ENCODE data around the gene GFI1. TPM values are rescaled to one million over a fixed set of nuclear protein-coding genes. Genes with fewer than 3 reads are reported as not detected.

Gene GFI1
- total RNA-seq, 4 donors from 2014 or later = 4.5 to 15.7 (median 9.2) TPM

DNA sequence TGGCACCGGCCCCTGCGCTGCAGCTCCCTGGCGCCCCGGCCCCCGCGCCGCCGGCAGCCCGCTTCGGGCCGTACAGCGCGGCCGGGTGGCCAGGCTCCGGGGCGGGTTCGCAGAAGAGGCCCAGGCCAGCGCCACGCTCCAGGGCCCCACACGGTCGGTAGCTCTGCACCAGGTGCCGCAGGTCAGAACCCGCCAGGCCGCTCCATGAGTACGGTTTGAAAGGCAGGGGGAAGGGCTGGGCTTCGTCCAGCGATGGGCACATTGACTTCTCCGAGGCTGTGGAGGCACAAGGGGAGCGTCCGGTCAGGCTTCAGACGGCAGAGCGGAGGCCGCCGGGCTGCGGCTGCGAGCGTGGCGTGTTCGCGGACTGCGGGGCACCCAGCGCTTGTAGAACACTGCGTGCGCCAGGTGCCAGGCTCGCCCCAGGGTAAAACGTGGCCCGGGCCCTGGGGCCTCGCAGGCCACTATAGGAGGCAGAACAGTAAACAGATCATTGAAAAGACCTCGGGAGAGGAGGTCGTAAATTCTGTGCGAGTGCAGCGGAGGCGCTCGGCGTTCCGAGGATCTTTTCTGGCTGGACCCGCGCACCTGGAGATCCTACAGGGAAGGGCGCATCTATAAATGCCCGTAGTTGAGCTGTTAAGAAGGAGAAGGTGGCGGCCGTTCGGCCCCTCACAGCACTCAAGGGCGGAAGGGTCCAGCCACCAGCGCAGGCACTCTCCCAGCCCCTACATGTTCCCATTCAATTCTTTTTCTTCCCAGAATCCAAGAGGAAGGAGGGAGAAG is 5.7 kb downstream of the GFI1 start:
- no peak overlapping the region for H3K27ac ChIP-seq
- 37% methylated on average over 47 of the region's 65 CpGs; no CpG with 5 or more reads in 1 of the 2 donors for WGBS, 2 donors (ENCODE audit: low coverage in 1 of 2)
- H3K27me3 ChIP-seq = peaks cover 81% of the 10 kb centered on the region
- H3K36me3 ChIP-seq = no peaks in the 10 kb centered on the region
- in situ Hi-C loops (cut with MboI; ENCODE audit: low pct_ligation_motif_present in 1 of 4, low pct_unique_long_range_greater_than_20kb in 1 of 4, low sequenced_read_pairs in 3 of 4) = no loop called here
- intact Hi-C loops (cut with DNase I; ENCODE audit: low total_unique reads) = no loop called here
- H3K9me3 ChIP-seq = no peaks in the 10 kb centered on the region
- H3K4me3 ChIP-seq = peak overlapping the region in 2 of 4 donors; percentile 16 to 64
- TF ChIP-seq POLR2AphosphoS5 (IDR thresholded peaks at IDR 0.05) (no peak), EP300 (IDR thresholded peaks at IDR 0.05; ENCODE audit: low read depth) (no peak), POLR2A (IDR thresholded peaks at IDR 0.05) (no peak)
- TF ChIP-seq, protein P1, sequence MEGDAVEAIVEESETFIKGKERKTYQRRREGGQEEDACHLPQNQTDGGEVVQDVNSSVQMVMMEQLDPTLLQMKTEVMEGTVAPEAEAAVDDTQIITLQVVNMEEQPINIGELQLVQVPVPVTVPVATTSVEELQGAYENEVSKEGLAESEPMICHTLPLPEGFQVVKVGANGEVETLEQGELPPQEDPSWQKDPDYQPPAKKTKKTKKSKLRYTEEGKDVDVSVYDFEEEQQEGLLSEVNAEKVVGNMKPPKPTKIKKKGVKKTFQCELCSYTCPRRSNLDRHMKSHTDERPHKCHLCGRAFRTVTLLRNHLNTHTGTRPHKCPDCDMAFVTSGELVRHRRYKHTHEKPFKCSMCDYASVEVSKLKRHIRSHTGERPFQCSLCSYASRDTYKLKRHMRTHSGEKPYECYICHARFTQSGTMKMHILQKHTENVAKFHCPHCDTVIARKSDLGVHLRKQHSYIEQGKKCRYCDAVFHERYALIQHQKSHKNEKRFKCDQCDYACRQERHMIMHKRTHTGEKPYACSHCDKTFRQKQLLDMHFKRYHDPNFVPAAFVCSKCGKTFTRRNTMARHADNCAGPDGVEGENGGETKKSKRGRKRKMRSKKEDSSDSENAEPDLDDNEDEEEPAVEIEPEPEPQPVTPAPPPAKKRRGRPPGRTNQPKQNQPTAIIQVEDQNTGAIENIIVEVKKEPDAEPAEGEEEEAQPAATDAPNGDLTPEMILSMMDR (IDR thresholded peaks at IDR 0.05) = no peak
- DNase-seq = no peak
- peaks cover 10 to 60% (median 58%) of the 10 kb centered on the region in 4 donors for H3K4me1 ChIP-seq

DNA sequence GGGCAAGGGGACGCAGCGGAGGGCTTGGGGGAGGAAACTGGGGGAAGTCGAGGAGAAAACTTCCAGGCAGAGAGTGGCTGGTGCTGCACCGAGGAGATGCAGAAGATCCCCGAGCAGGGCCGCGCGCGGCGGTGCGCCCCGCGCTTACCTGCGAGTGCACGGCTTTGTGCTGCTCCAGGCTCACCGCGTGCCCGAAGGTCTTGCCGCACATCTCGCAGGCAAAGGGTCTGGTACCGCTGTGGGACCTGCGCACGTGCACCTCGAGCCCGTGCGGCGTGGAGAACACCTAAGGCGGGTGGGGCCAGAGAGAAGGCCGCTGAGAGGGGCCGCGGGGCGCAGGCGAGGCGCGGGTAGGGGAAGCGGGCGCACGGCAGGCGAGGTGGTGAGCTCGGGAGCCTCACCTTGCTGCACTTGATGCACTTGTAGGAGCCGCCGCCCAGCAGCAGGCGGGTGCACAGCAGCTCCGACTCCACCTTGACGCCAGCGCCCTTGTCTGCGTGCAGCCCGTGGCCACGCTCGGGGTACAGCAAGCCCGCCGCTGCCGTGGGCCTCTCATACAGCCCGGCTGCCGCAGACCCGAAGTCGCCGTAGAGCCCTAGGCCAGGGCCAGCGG is 6.4 kb downstream of the GFI1 start:
- DNase-seq = no peak
- Histone ChIP-seq H3K9me3 (no peaks in the 10 kb centered on the region), H3K27me3 (peaks cover 79% of the 10 kb centered on the region), H3K4me3 (peak overlapping the region in 2 of 4 donors; percentile 16 to 64), H3K36me3 (no peaks in the 10 kb centered on the region), H3K27ac (no peak overlapping the region), H3K4me1 (peaks cover 8 to 53% (median 51%) of the 10 kb centered on the region in 4 donors)
- in situ Hi-C loops (cut with MboI; ENCODE audit: low pct_ligation_motif_present in 1 of 4, low pct_unique_long_range_greater_than_20kb in 1 of 4, low sequenced_read_pairs in 3 of 4) (no loop called here), intact Hi-C loops (cut with DNase I; ENCODE audit: low total_unique reads) (no loop called here)
- no peak for TF ChIP-seq POLR2A (IDR thresholded peaks at IDR 0.05)
- TF ChIP-seq EP300 (IDR thresholded peaks at IDR 0.05; ENCODE audit: low read depth) = no peak
- no peak for TF ChIP-seq POLR2AphosphoS5 (IDR thresholded peaks at IDR 0.05)
- TF ChIP-seq, protein P1 (IDR thresholded peaks at IDR 0.05) = no peak
- 42% methylated on average over 51 of the region's 59 CpGs; no CpG with 5 or more reads in 1 of the 2 donors for WGBS, 2 donors (ENCODE audit: low coverage in 1 of 2)

DNA sequence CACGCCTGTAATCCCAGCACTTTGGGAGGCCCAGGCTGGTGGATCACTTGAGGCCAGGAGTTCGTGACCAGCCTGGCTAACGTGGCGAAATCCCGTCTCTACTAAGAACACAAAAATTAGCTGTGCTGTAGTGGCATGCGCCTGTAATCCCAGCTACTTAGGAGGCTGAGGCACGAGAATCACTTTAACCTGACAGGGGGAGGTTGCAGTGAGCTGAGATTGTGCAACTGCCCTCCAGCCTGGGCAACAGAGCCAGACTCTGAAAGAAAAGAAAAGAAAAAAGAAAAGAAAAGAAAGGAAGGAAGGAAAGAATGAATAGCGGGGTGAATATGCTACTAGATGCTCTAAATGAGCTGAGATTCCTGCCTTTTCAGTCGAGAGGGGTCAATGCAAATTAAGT is 7.1 kb downstream of the GFI1 start:
- H3K9me3 ChIP-seq = no peaks in the 10 kb centered on the region
- no peak overlapping the region for H3K27ac ChIP-seq
- intact Hi-C loops (cut with DNase I; ENCODE audit: low total_unique reads) = no loop called here
- TF ChIP-seq EP300 (IDR thresholded peaks at IDR 0.05; ENCODE audit: low read depth) (no peak), POLR2A (IDR thresholded peaks at IDR 0.05) (no peak), POLR2AphosphoS5 (IDR thresholded peaks at IDR 0.05) (no peak)
- TF ChIP-seq, protein P1 (IDR thresholded peaks at IDR 0.05) = no peak
- H3K4me3 ChIP-seq = no peak overlapping the region
- WGBS, 2 donors (ENCODE audit: low coverage in 1 of 2) = 90 to 94% methylated on average over 5 to 9 of the region's 9 CpGs
- peaks cover 72% of the 10 kb centered on the region for H3K27me3 ChIP-seq
- no peaks in the 10 kb centered on the region for H3K36me3 ChIP-seq
- DNase-seq = no peak
- in situ Hi-C loops (cut with MboI; ENCODE audit: low pct_ligation_motif_present in 1 of 4, low pct_unique_long_range_greater_than_20kb in 1 of 4, low sequenced_read_pairs in 3 of 4) = no loop called here
- peaks cover 7 to 46% (median 43%) of the 10 kb centered on the region in 4 donors for H3K4me1 ChIP-seq

DNA sequence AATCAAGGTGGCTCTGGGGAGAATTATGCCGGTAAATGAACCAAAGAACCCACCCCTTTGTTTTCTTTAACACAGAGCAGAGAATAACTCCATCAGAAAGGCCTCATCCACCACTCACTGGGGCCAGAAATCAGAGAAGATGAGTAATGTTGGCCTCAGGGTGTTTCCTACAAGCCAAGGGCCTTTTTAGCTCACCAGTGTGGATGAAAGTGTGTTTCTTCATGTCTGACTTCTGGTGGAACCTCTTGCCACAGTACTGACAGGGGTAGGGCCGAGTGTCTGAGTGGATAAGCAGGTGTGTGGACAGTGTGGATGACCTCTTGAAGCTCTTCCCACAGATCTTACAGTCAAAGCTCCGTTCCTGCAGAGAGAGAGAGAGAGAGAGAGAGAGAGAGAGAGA is 8.3 kb downstream of the GFI1 start:
- Histone ChIP-seq H3K36me3 (no peaks in the 10 kb centered on the region), H3K4me3 (no peak overlapping the region), H3K4me1 (peaks cover 4 to 34% (median 31%) of the 10 kb centered on the region in 4 donors), H3K9me3 (no peaks in the 10 kb centered on the region), H3K27ac (no peak overlapping the region), H3K27me3 (peaks cover 60% of the 10 kb centered on the region)
- intact Hi-C loops (cut with DNase I; ENCODE audit: low total_unique reads) (no loop called here), in situ Hi-C loops (cut with MboI; ENCODE audit: low pct_ligation_motif_present in 1 of 4, low pct_unique_long_range_greater_than_20kb in 1 of 4, low sequenced_read_pairs in 3 of 4) (no loop called here)
- TF ChIP-seq POLR2A (IDR thresholded peaks at IDR 0.05) = no peak
- no peak for TF ChIP-seq POLR2AphosphoS5 (IDR thresholded peaks at IDR 0.05)
- no peak for TF ChIP-seq EP300 (IDR thresholded peaks at IDR 0.05; ENCODE audit: low read depth)
- TF ChIP-seq, protein P1 (IDR thresholded peaks at IDR 0.05) = no peak
- DNase-seq = no peak
- 78 to 88% methylated on average over 1 to 3 of the region's 3 CpGs for WGBS, 2 donors (ENCODE audit: low coverage in 1 of 2)
